Measurements from ENCODE around the gene ROPN1L.

ROPN1L gene

DNA sequence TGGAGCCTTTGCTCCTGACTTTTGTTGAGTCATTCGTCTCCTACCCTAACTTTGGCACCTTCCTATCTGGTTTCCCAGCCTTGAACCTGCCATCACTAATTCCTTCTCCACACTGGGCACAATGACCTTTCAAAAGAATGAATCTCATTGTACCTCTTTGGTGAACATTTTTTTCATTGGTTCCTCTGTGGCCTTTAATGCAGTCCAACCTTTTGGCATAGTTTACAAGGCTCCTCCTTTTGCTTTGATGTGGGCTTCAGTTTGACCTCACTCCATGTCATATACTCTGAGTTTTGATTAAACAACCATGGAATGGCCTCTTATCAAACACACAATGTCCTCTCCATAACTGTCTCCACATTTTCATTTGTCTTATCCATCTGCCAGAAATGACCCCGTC lies 14.5 kb upstream of the ROPN1L start:
- DNase-seq (ENCODE audit: extremely low read depth in 1 of 2, low read depth in 1 of 2) = no peak

DNA sequence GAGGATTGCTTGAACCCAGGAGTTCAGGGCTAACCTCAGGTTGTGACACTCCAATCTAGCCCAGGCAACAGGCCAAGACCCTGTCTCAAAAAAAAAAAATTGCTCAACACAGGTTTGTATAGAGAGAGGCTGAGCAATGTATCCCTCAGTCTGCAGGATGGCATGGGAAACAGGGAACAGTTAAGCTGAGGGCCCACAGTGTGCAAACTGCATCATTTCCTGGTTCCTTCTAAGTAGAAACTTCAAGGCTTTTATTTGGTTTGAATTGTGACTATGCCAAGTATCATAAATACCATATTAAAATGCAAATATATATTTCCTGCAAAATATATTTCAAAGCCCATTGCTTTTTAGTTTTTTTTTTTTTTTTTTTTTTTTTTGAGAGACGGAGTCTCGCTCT lies 13.7 kb upstream of the ROPN1L start:
- no peak for DNase-seq (ENCODE audit: extremely low read depth in 1 of 2, low read depth in 1 of 2)

DNA sequence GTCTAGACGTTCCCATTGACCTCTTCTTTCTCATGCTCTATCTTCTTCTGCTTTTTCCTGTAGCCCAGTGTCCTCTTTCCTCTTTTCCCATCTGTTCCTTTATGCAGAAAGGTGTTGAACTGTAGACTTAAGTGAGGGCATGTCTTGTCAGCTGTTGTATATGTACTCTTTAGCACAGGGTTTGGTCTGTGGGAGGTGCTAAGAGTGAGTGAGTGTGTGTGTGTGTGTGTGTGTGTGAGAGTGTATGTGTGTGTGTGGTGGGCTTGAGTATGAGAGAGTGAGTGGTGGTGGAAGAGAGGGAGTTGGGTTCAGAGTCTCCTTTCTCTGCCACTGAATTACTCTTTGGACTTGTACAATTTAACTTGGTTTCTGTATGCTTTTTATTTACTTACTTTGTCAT lies 10.3 kb upstream of the ROPN1L start:
- DNase-seq (ENCODE audit: extremely low read depth in 1 of 2, low read depth in 1 of 2) = no peak

DNA sequence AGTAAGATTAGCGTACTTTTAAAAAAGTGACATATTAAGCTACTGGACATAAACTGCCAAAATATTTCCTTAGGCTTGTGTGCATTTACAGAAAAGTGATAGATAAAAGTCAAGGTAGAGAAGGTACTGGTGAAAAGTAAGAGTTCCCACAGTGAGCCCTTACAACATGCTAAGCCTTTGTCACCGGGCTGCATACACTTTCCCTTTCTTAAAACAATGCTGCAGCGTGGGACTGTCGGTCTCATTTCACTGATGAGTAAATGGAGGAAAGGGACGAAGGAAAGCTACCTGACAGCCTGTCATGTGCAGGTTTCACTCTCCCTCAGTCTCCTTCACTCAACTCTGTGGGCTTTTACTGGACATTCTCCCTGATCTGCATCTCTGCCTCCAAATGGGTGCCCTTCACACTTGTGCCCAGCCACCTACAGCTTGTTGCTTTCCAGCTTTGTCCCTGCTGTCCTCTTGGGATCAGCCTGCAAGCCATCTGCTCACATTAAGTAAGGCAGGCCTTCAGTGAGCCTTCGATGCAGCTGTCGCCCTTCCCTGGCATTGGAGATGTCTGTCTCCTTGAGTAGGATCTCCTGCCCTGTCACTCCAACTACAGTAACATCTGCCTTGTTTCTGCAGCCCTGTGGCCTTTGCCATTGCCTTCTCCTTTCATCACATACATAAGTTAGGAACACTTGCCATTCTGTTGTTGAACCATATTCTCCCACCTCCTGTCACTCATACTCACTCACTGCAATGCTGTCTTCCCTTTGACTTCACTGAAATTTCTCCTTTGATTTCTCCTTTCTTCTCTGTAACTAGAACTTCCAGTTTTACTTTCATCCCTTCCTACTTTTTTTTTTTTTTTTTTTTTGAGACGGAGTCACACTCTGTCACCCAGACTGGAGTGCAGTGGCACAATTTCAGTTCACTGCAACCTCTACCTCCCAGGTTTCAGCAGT lies 9.3 kb upstream of the ROPN1L start:
- DNase-seq (ENCODE audit: extremely low read depth in 1 of 2, low read depth in 1 of 2) = no peak

- no peak for DNase-seq (ENCODE audit: extremely low read depth in 1 of 2, low read depth in 1 of 2)
Observed at GRCh38 chr5:10434392-10434791, 7.3 kb upstream of the ROPN1L start.

- no peak for DNase-seq (ENCODE audit: extremely low read depth in 1 of 2, low read depth in 1 of 2)
Observed at GRCh38 chr5:10438301-10438700, 3.4 kb upstream of the ROPN1L start.

DNA sequence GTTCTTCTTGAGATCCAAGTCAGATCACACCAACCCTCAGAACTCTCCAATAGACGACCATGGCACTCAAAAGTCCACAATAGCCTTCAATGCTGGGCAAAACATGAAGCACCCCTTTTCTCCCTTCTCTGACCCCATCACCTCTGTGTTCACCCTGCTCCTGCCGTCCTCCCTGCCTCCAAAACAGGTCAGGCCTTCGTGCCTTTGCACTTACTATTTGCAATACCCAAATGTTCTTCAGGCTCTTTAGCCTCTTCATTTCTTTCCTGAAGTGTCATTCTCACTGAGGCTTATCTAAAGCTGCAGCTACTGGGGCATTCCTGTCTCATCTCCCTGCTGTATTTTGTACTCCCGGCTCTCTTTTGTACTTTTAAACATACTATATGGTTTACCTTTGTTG lies 2.0 kb upstream of the ROPN1L start:
- DNase-seq (ENCODE audit: extremely low read depth in 1 of 2, low read depth in 1 of 2) = no peak

DNA sequence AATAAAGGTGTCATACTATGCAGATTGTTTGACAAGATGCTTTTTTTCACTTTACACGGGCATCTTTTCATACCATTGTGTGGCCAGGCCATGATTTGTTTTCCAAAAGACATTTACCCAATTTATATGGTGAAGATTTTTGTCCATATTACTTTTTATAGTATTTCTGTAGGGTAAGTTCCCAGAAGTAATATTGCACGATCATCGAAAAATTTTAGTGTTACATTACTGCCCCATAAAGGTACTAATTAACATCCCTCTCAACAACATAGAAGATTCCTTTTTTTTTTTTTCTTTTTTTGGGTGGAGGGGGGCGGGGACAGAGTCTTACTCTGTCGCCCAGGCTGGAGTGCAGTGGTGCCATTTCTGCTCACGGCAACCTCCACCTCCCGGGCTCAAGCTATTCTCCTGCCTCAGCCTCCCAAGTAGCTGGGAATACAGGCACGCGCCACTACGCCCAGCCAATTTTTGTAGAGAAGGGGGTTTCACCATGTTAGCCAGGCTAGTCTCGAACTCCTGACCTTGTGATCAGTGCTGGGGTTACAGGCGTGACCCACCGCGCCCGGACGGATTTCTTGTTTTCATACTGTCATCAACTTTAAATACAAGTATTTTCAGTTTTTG lies 1.2 kb upstream of the ROPN1L start:
- DNase-seq (ENCODE audit: extremely low read depth in 1 of 2, low read depth in 1 of 2) = no peak

GRCh38 chr5:10441992-10442435 lies 335 bp downstream of the ROPN1L start:
- DNase-seq (ENCODE audit: extremely low read depth in 1 of 2, low read depth in 1 of 2) = no peak

DNA sequence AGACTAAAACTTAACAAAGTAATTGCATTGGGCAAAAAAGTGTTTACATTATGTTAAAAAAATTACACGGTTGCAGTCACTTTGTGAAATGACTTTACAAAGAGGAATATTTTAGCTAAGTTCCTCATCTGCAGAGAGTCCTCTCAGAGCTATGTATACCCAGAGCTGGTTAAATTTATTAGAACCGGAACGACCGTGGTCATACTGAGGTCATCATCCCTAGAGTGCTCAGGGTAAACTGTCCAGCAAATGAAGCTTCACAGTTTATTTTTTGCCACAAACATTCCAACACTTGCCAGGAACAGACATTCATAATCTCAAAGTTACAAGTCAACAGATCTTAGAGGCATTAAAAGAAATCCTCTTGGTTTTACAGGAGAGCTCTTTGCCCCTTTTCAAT lies 897 bp downstream of the ROPN1L start:
- DNase-seq (ENCODE audit: extremely low read depth in 1 of 2, low read depth in 1 of 2) = no peak

GRCh38 chr5:10445352-10445751 lies 3.7 kb downstream of the ROPN1L start:
- no peak for DNase-seq (ENCODE audit: extremely low read depth in 1 of 2, low read depth in 1 of 2)

- no peak for DNase-seq (ENCODE audit: extremely low read depth in 1 of 2, low read depth in 1 of 2)
Observed at GRCh38 chr5:10446490-10446889, 4.8 kb downstream of the ROPN1L start.

- DNase-seq (ENCODE audit: extremely low read depth in 1 of 2, low read depth in 1 of 2) = no peak
Observed at GRCh38 chr5:10447041-10447440, 5.4 kb downstream of the ROPN1L start.

DNA sequence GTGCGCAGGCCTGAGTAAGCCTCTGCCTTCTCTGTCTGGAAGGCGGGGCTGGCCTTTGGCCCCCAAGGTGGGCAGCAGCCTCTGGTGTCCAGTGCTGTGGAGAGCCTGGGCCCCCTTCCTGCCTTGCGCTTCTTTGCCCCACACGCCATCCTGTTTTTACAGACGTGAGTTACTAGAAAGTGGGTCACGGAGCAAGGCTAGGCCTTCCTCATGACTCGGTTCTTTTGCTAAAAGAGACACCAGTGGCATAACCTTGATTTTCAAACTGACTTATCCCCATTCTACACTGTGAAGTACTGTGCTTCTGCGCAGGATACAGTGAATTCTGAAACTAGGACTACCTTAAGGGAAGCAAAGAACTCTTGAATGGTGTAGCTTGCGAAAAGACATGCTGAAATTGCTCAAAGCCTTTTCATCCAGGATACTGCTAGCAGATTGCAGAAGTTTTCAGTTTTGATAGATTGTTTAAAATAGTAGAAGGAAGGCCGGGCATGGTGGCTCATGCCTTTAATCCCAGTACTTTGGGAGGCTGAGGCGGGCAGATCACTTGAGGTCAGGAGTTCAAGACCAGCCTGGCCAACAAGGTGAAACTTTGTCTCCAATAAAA lies 7.2 kb downstream of the ROPN1L start:
- DNase-seq (ENCODE audit: extremely low read depth in 1 of 2, low read depth in 1 of 2) = no peak

GRCh38 chr5:10451137-10451824 lies 9.6 kb downstream of the ROPN1L start:
- DNase-seq (ENCODE audit: extremely low read depth in 1 of 2, low read depth in 1 of 2) = no peak

GRCh38 chr5:10452768-10453331 lies 11.2 kb downstream of the ROPN1L start:
- DNase-seq (ENCODE audit: extremely low read depth in 1 of 2, low read depth in 1 of 2) = no peak

GRCh38 chr5:10453545-10453944 lies 11.9 kb downstream of the ROPN1L start:
- no peak for DNase-seq (ENCODE audit: extremely low read depth in 1 of 2, low read depth in 1 of 2)

- no peak for DNase-seq (ENCODE audit: extremely low read depth in 1 of 2, low read depth in 1 of 2)
Observed at GRCh38 chr5:10454591-10455276, 13.1 kb downstream of the ROPN1L start.

- no peak for DNase-seq (ENCODE audit: extremely low read depth in 1 of 2, low read depth in 1 of 2)
Observed at GRCh38 chr5:10455277-10455670, 13.6 kb downstream of the ROPN1L start.
